ENCODE measurements around the gene CMA1.
"Not testable (repeated sequence)": the region's sequence is repeated elsewhere in the genome, so short reads cannot be mapped to it uniquely, and the experiment has no call there.

CMA1 gene

GRCh38 chr14:24508155-24508840 is at the start of gene CMA1:
TSS of gene CMA1 (minus strand) at chr14:24508265. CDS start at chr14:24508235, 30 bp downstream.
- no peak within 1 kb of the TSS for H3K4me3 ChIP-seq (ENCODE audit: low read length)
- H3K27me3 ChIP-seq (ENCODE audit: control insufficient read depth, insufficient read depth, low read length) = no peaks in the 10 kb centered on the region
- H3K36me3 ChIP-seq (ENCODE audit: control insufficient read depth, insufficient read depth, low read length) = no peaks in the 10 kb centered on the region
- no peaks in the 10 kb centered on the region for H3K4me1 ChIP-seq (ENCODE audit: control insufficient read depth, insufficient read depth, low read length)
- no peaks in the 10 kb centered on the region for H3K9me3 ChIP-seq (ENCODE audit: control insufficient read depth, low read length)
- no peak within 1 kb of the TSS for H3K9ac ChIP-seq (ENCODE audit: low read length)

- Histone ChIP-seq H3K27me3 (ENCODE audit: control insufficient read depth, insufficient read depth, low read length) (no peaks in the 10 kb centered on the region), H3K4me1 (ENCODE audit: control insufficient read depth, insufficient read depth, low read length) (no peaks in the 10 kb centered on the region), H3K4me3 (ENCODE audit: low read length) (no peak overlapping the region), H3K9ac (ENCODE audit: low read length) (no peak overlapping the region), H3K9me3 (ENCODE audit: control insufficient read depth, low read length) (no peaks in the 10 kb centered on the region), H3K36me3 (ENCODE audit: control insufficient read depth, insufficient read depth, low read length) (no peaks in the 10 kb centered on the region)
Measured at GRCh38 chr14:24556756-24557155, 48.7 kb upstream of the CMA1 start.

- not testable (repeated sequence) for H3K36me3 ChIP-seq (ENCODE audit: control insufficient read depth, insufficient read depth, low read length); H3K9ac ChIP-seq (ENCODE audit: low read length); H3K4me3 ChIP-seq (ENCODE audit: low read length); H3K27me3 ChIP-seq (ENCODE audit: control insufficient read depth, insufficient read depth, low read length); H3K9me3 ChIP-seq (ENCODE audit: control insufficient read depth, low read length); H3K4me1 ChIP-seq (ENCODE audit: control insufficient read depth, insufficient read depth, low read length)
Measured at GRCh38 chr14:24549064-24549463, 41.0 kb upstream of the CMA1 start.

GRCh38 chr14:24542346-24542936 is 34.4 kb upstream of the CMA1 start:
- Histone ChIP-seq H3K4me3 (ENCODE audit: low read length) (no peak overlapping the region), H3K27me3 (ENCODE audit: control insufficient read depth, insufficient read depth, low read length) (no peaks in the 10 kb centered on the region), H3K9ac (ENCODE audit: low read length) (no peak overlapping the region), H3K9me3 (ENCODE audit: control insufficient read depth, low read length) (no peaks in the 10 kb centered on the region), H3K36me3 (ENCODE audit: control insufficient read depth, insufficient read depth, low read length) (no peaks in the 10 kb centered on the region), H3K4me1 (ENCODE audit: control insufficient read depth, insufficient read depth, low read length) (no peaks in the 10 kb centered on the region)

- H3K4me1 ChIP-seq (ENCODE audit: control insufficient read depth, insufficient read depth, low read length) = no peaks in the 10 kb centered on the region
- no peaks in the 10 kb centered on the region for H3K36me3 ChIP-seq (ENCODE audit: control insufficient read depth, insufficient read depth, low read length)
- H3K27me3 ChIP-seq (ENCODE audit: control insufficient read depth, insufficient read depth, low read length) = no peaks in the 10 kb centered on the region
- no peak overlapping the region for H3K4me3 ChIP-seq (ENCODE audit: low read length)
- H3K9me3 ChIP-seq (ENCODE audit: control insufficient read depth, low read length) = no peaks in the 10 kb centered on the region
- no peak overlapping the region for H3K9ac ChIP-seq (ENCODE audit: low read length)
Measured at GRCh38 chr14:24535737-24536136, 27.7 kb upstream of the CMA1 start.

GRCh38 chr14:24534286-24534685 is 26.2 kb upstream of the CMA1 start:
- H3K36me3 ChIP-seq (ENCODE audit: control insufficient read depth, insufficient read depth, low read length) = no peaks in the 10 kb centered on the region
- H3K4me1 ChIP-seq (ENCODE audit: control insufficient read depth, insufficient read depth, low read length) = no peaks in the 10 kb centered on the region
- H3K4me3 ChIP-seq (ENCODE audit: low read length) = no peak overlapping the region
- no peaks in the 10 kb centered on the region for H3K9me3 ChIP-seq (ENCODE audit: control insufficient read depth, low read length)
- no peak overlapping the region for H3K9ac ChIP-seq (ENCODE audit: low read length)
- no peaks in the 10 kb centered on the region for H3K27me3 ChIP-seq (ENCODE audit: control insufficient read depth, insufficient read depth, low read length)

- not testable (repeated sequence) for H3K27me3 ChIP-seq (ENCODE audit: control insufficient read depth, insufficient read depth, low read length); H3K36me3 ChIP-seq (ENCODE audit: control insufficient read depth, insufficient read depth, low read length); H3K4me1 ChIP-seq (ENCODE audit: control insufficient read depth, insufficient read depth, low read length); H3K9me3 ChIP-seq (ENCODE audit: control insufficient read depth, low read length); H3K4me3 ChIP-seq (ENCODE audit: low read length); H3K9ac ChIP-seq (ENCODE audit: low read length)
Measured at GRCh38 chr14:24525877-24526620, 18.0 kb upstream of the CMA1 start.

- Histone ChIP-seq H3K36me3 (ENCODE audit: control insufficient read depth, insufficient read depth, low read length) (no peaks in the 10 kb centered on the region), H3K27me3 (ENCODE audit: control insufficient read depth, insufficient read depth, low read length) (no peaks in the 10 kb centered on the region), H3K9ac (ENCODE audit: low read length) (no peak overlapping the region), H3K4me3 (ENCODE audit: low read length) (no peak overlapping the region), H3K4me1 (ENCODE audit: control insufficient read depth, insufficient read depth, low read length) (no peaks in the 10 kb centered on the region), H3K9me3 (ENCODE audit: control insufficient read depth, low read length) (no peaks in the 10 kb centered on the region)
Measured at GRCh38 chr14:24518851-24519250, 10.8 kb upstream of the CMA1 start.

GRCh38 chr14:24514209-24514608 is 6.1 kb upstream of the CMA1 start:
- Histone ChIP-seq H3K4me1 (ENCODE audit: control insufficient read depth, insufficient read depth, low read length) (no peaks in the 10 kb centered on the region), H3K9me3 (ENCODE audit: control insufficient read depth, low read length) (no peaks in the 10 kb centered on the region), H3K27me3 (ENCODE audit: control insufficient read depth, insufficient read depth, low read length) (no peaks in the 10 kb centered on the region), H3K36me3 (ENCODE audit: control insufficient read depth, insufficient read depth, low read length) (no peaks in the 10 kb centered on the region), H3K9ac (ENCODE audit: low read length) (no peak overlapping the region), H3K4me3 (ENCODE audit: low read length) (no peak overlapping the region)

- Histone ChIP-seq H3K4me3 (ENCODE audit: low read length) (no peak overlapping the region), H3K9me3 (ENCODE audit: control insufficient read depth, low read length) (no peaks in the 10 kb centered on the region), H3K27me3 (ENCODE audit: control insufficient read depth, insufficient read depth, low read length) (no peaks in the 10 kb centered on the region), H3K9ac (ENCODE audit: low read length) (no peak overlapping the region), H3K36me3 (ENCODE audit: control insufficient read depth, insufficient read depth, low read length) (no peaks in the 10 kb centered on the region), H3K4me1 (ENCODE audit: control insufficient read depth, insufficient read depth, low read length) (no peaks in the 10 kb centered on the region)
Measured at GRCh38 chr14:24513009-24513408, 4.9 kb upstream of the CMA1 start.

- Histone ChIP-seq H3K4me3 (ENCODE audit: low read length) (no peak overlapping the region), H3K4me1 (ENCODE audit: control insufficient read depth, insufficient read depth, low read length) (no peaks in the 10 kb centered on the region), H3K9me3 (ENCODE audit: control insufficient read depth, low read length) (no peaks in the 10 kb centered on the region), H3K9ac (ENCODE audit: low read length) (no peak overlapping the region), H3K36me3 (ENCODE audit: control insufficient read depth, insufficient read depth, low read length) (no peaks in the 10 kb centered on the region), H3K27me3 (ENCODE audit: control insufficient read depth, insufficient read depth, low read length) (no peaks in the 10 kb centered on the region)
Measured at GRCh38 chr14:24506443-24506842, 1.6 kb downstream of the CMA1 start.

- H3K36me3 ChIP-seq (ENCODE audit: control insufficient read depth, insufficient read depth, low read length) = no peaks in the 10 kb centered on the region
- no peaks in the 10 kb centered on the region for H3K9me3 ChIP-seq (ENCODE audit: control insufficient read depth, low read length)
- H3K27me3 ChIP-seq (ENCODE audit: control insufficient read depth, insufficient read depth, low read length) = no peaks in the 10 kb centered on the region
- H3K9ac ChIP-seq (ENCODE audit: low read length) = no peak overlapping the region
- no peak overlapping the region for H3K4me3 ChIP-seq (ENCODE audit: low read length)
- no peaks in the 10 kb centered on the region for H3K4me1 ChIP-seq (ENCODE audit: control insufficient read depth, insufficient read depth, low read length)
Measured at GRCh38 chr14:24504425-24504950, 3.6 kb downstream of the CMA1 start.
